ENCODE data around the gene IGSF10. TPM values are rescaled to one million over a fixed set of nuclear protein-coding genes. Genes with fewer than 3 reads are reported as not detected.

The IGSF10 gene
- polyA plus RNA-seq, 10 donors = 2.0 to 36.1 (median 15.6) TPM

DNA sequence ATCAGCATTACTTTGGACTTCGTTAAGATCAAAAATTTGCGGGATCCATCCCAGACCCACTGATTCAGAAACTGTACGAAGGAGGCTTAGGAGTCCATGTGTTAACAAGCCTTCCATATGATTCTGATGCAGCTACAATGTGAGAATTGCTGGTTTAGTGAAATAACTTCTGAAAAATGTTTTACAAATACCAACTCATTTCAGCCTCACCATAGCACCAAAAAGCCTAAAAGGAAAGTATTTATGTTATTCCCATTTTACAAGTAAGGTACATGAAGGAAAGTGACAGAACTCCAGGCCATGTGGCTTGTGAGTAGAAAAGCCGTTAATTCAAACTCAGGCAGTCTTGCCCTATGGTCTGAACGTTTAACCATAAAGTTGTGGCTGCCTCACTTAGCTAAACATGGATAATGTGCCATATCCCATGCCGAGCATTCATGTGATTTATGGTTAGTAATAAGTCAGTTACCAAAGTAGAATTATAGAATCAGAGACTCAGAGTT is 1.5 kb upstream of the IGSF10 start:
- DNase-seq = no peak

DNA sequence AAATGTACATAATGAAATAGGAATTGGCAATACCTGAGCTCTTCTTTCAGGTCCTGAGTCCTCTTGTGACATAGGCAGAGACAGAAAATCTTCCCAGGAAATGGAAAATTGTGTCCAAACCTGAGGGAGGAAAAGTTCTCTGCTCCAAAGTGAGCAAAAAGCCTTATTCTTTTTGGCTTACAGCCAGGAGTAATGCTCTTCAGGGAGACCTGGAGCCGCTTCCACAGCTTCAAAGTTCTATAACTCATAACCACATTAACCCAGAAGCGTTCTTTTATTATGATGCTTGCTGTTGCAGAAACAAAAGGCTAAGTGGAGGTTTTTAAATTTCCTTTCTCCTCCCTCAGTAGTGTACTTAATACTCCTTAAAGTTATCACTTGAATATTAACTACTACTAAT is 633 bp downstream of the IGSF10 start:
- DNase-seq = peak; percentile 38 to 61 (median 41)

- peak in 1 of 3 donors; percentile 55 for DNase-seq
Measured at GRCh38 chr3:151459358-151459757, 1.5 kb downstream of the IGSF10 start.

DNA sequence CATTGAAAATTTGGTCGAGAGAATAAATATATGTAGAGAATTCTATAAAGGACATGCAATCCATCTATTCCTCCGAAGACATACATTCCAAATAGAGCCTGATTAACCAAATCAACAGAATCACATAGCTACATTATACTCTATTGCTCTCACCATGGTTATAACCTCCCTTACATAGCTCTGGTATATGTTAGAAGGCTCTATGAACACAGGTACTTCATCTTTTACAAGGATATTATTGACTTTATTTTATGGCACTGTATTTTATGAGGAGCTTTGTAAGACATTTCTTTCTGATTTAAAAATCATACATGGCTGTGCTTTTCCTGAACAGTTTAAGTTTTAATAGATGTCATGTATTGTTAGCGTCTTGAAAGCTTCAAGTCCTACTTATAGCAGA is 4.8 kb downstream of the IGSF10 start:
- DNase-seq = no peak

GRCh38 chr3:151452841-151453240 is 8.0 kb downstream of the IGSF10 start:
- DNase-seq = no peak

DNA sequence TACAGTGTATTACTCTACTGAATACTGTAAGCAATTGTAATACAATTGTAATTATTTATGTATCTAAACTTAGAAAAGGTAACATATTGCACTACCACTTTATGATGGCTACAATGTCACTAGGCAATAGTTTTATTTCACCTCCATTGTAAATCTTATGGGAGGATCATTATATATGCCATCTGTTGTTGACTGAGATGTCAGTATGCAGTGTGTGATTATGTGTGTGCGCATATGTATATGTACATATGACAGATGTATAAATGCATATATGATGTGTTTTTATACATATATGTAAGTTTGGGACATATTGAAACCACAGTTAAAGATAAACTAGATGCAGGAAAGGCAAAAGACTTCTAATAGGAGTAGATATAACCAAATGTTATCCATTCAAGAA is 8.5 kb downstream of the IGSF10 start:
- DNase-seq = no peak

- DNase-seq = no peak
Measured at GRCh38 chr3:151446002-151446340, 14.9 kb downstream of the IGSF10 start.

- peak in 1 of 3 donors; percentile 59 for DNase-seq
Measured at GRCh38 chr3:151445273-151446001, 15.4 kb downstream of the IGSF10 start.

- DNase-seq = no peak
Measured at GRCh38 chr3:151443583-151443982, 17.3 kb downstream of the IGSF10 start.

DNA sequence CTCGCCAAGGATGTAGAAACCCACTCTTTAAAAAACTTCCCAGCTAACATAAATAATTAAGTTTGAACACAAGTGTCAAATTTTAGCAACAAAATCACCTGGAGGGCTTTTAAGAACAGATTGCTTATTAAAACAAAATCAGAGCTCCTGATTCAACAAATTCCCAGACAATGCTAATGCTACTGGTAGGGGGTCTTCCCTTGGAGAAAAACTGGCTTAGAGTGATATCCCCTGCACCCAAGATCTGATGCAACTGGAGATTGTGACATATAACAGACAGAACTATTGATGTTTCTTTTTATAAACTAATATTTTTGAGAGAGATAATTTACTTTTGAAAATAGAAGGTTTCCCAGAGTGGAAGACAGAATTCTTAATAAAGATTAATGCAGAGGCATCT is 19.9 kb downstream of the IGSF10 start:
- no peak for DNase-seq

DNA sequence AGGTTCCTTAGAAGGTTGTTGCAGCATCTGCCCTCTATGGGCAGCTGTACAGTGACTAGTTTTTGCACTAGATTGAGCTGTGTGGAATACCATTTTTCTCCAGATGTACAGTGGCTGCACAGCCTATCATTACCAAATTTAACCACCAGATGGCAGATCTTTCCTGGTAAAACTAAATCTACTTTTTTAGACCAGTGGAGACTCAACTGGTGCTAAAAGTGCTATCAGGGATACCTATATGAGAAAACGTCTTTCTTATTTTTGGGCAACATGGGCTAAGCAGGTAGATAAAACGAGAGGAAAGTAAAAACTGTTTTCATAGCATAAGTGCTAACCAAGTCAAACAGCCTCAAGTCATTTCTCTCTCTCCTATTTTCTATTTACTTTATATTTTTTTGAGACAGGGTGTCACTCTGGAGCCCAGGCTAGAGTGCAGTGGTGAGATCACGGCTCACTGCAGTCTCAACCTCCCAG is 21.2 kb downstream of the IGSF10 start:
- peak; percentile 65 to 81 (median 67) for DNase-seq

- no peak for DNase-seq
Measured at GRCh38 chr3:151437906-151438305, 23.0 kb downstream of the IGSF10 start.

DNA sequence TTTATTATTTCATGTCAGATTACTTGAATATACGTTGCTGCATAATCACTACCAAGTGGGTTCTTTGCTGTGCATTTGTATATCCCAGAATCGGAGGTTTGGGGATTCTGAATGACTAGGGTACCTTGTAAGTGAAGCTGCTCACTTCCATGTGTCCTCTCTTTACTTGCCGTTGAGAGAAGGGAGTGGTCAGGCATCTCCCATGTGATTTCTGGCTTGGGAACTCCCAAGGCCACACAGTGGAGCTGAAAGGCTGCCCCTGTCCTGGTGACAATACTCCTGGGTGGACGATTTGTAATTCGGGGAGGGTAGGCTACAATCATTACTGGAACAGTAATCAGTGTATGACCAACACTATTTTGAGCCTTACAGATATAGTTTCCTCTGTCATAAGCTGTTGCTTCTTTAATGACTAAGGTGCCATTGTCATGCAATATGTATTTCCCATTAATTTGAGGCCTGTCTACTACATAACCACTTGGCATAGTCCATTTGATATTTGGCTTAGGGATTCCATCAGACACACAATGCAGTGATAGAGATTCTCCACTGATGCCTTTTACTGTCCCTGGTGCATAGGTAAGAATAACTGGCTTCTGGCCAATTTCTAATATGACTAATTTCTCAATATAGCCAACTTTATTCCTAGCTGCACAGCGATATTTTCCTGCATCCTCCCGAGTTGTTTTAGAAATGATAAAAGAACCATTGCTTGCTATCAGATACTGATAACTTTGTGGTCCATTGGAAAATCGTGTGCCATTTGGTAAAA is 24.0 kb downstream of the IGSF10 start:
- no peak for DNase-seq

GRCh38 chr3:151434151-151434890 is 26.5 kb downstream of the IGSF10 start:
- DNase-seq = peak in 1 of 3 donors; percentile 70

DNA sequence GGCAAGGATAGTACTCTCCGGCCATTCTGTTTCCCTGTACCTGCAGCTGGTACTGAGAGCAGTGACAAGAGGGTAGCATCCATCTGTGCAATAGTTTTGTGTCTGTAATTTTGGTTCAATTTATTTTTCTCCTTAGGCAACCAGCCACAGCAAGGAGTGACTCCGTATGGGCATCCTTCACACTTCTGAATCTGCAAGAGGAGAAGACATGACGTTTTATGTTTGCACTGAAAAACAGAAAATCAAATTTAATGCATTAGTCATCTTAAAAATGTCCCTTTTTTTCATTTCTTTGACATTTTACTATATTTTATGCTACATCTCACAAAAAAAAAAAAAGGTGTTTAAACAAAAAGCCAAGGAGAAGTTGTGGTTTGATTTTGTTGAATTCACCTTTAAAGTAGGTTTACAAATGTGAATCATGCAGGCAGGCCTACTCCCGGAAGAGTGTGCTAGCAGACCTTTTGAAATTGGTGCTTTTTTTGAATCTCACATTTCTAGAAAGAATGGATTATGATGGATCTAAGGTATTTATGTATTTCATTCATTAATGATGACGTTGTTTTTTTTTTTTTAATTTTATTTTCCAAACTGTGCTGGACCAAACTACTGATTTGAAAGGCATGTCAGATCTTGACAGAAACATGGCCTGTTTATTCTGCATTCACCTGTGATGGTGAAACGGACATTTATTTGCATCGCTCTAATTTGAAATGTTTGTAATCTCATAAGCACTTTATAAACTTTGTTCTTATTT is 28.1 kb downstream of the IGSF10 start:
- no peak for DNase-seq

GRCh38 chr3:151431940-151432339 is 28.9 kb downstream of the IGSF10 start:
- no peak for DNase-seq

DNA sequence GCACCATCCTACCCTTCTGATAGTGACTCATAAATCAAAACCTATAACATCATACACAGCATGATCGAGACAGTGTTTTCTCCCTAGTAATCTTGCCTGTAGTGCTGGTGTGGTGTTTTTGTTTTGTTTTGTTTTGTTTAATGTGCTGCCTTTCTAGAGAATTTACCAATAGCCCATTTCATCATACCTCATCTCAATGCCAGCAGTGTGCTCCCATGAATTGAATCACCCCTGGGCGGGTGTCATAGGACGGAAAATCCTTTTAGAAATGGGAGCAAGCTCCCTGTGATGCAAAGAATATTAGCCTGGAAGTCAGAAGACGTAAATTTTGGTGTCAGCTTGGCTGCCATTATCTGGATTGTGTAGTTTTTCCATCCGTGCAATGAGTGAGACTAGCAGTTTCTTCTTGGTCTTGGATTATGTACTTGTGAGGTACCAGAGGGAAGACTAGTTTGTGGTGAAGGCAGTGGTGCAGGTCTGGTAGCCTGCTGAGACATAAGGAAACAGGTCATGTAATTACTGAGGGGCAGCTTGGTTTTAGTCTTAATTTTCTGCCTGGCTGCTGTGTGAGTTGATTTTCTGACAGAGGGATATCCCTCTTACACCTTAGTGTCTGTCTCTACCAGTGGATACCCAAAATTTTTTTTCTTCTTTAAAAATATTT is 29.9 kb downstream of the IGSF10 start:
- no peak for DNase-seq

- no peak for DNase-seq
Measured at GRCh38 chr3:151428386-151428785, 32.5 kb downstream of the IGSF10 start.

DNA sequence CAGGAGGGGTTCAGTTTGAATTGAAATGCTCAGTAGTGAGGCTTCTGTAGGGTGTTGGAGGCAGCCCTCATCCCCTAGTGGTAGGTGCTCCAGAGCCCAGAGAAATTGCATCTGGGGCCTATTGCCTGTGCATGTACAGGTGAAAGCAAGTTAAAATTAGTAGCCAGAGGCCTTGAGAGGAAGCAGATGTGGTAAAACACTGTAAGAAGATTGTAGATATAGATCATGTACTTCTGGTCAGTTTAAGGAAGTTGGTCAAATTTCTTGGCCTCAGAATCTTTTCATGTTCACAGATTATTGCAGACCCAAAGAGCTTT is 34.6 kb downstream of the IGSF10 start:
- DNase-seq = no peak

DNA sequence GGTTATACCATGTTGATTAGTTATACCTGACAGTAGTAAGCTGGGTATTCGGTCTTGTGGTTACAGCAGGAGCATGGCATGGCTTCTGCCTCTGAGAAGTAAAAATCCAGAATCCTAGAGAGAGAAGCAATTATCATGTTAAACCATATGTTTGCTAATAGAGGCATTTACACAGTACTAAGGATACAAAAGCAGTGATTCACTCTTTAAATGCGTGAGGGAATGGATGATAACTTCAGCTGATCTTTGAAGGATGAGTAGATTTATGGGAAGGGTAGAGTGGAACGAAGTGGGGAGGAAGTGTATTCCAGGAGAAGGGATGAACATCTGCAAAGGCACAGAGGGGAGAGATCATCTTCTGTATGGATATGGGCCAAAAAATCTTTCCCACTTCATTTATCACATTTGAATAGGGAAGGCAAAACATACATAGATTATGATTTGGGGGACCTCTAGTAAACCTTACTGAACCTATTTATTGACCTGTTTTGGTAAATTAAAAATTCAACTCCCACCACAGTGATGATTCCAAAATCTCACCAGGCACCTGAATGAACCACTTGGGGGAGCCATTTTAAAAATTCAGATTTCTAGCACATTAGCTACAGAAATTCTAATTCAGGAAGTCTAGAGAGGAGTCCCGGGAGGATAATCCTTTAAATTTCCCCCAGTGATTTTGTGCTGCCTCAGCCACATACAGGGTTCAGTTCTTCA is 35.1 kb downstream of the IGSF10 start:
- DNase-seq = peak in 1 of 3 donors; percentile 26

GRCh38 chr3:151423091-151423490 is 37.8 kb downstream of the IGSF10 start:
- no peak for DNase-seq
